ENCODE measurements around the gene NR1H3. TPM values are rescaled to one million over a fixed set of nuclear protein-coding genes. Genes with fewer than 3 reads are reported as not detected.

The NR1H3 gene
- total and polyA plus RNA-seq, 4 donors = 52.8 to 57.3 (median 55.6) TPM

DNA sequence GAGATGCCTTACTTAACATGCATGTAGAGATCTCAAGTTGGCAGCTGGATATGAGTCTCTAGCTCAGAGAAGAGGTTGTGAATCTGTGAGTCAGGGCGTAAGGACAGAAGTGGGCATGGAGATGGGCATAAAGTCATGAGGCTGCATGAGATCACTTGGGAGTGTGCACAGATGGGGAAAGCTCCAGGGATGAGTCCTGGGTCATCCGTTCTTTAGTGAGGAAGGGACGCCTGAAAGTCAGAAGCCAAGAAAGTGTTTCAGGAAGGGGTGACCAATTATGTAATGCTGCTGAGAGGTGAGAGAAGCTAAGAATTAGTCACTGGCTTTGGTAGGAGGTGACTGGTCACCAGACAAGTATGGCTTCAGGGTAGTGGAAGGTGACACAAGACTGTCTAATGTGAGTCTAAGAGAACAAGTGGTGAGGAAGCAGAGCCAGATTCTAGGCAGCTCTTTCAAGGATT lies 15.9 kb upstream of the NR1H3 start:
- 92% methylated on average over 3 of the region's 3 CpGs for WGBS
- no peak for DNase-seq (ENCODE audit: low spot score)
- TF ChIP-seq, protein P1, sequence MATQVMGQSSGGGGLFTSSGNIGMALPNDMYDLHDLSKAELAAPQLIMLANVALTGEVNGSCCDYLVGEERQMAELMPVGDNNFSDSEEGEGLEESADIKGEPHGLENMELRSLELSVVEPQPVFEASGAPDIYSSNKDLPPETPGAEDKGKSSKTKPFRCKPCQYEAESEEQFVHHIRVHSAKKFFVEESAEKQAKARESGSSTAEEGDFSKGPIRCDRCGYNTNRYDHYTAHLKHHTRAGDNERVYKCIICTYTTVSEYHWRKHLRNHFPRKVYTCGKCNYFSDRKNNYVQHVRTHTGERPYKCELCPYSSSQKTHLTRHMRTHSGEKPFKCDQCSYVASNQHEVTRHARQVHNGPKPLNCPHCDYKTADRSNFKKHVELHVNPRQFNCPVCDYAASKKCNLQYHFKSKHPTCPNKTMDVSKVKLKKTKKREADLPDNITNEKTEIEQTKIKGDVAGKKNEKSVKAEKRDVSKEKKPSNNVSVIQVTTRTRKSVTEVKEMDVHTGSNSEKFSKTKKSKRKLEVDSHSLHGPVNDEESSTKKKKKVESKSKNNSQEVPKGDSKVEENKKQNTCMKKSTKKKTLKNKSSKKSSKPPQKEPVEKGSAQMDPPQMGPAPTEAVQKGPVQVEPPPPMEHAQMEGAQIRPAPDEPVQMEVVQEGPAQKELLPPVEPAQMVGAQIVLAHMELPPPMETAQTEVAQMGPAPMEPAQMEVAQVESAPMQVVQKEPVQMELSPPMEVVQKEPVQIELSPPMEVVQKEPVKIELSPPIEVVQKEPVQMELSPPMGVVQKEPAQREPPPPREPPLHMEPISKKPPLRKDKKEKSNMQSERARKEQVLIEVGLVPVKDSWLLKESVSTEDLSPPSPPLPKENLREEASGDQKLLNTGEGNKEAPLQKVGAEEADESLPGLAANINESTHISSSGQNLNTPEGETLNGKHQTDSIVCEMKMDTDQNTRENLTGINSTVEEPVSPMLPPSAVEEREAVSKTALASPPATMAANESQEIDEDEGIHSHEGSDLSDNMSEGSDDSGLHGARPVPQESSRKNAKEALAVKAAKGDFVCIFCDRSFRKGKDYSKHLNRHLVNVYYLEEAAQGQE (IDR thresholded peaks at IDR 0.05) = no peak
- TF ChIP-seq, protein P2, sequence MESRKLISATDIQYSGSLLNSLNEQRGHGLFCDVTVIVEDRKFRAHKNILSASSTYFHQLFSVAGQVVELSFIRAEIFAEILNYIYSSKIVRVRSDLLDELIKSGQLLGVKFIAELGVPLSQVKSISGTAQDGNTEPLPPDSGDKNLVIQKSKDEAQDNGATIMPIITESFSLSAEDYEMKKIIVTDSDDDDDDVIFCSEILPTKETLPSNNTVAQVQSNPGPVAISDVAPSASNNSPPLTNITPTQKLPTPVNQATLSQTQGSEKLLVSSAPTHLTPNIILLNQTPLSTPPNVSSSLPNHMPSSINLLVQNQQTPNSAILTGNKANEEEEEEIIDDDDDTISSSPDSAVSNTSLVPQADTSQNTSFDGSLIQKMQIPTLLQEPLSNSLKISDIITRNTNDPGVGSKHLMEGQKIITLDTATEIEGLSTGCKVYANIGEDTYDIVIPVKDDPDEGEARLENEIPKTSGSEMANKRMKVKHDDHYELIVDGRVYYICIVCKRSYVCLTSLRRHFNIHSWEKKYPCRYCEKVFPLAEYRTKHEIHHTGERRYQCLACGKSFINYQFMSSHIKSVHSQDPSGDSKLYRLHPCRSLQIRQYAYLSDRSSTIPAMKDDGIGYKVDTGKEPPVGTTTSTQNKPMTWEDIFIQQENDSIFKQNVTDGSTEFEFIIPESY (IDR thresholded peaks at IDR 0.05) = no peak
- TF ChIP-seq NR2F2 (IDR thresholded peaks at IDR 0.05) (no peak), HNF4G (IDR thresholded peaks at IDR 0.05) (no peak), RXRA (IDR thresholded peaks at IDR 0.05) (no peak)
- Histone ChIP-seq H3K9me3 (ENCODE audit: control insufficient read depth in 4 of 4, low read length in 3 of 4) (no peaks in the 10 kb centered on the region), H3K36me3 (ENCODE audit: control insufficient read depth in 4 of 4, insufficient read depth in 3 of 4, low read depth in 1 of 4, low read length in 3 of 4) (peaks cover 13 to 35% (median 35%) of the 10 kb centered on the region in 4 donors), H3K27me3 (ENCODE audit: control insufficient read depth in 4 of 4, insufficient read depth in 4 of 4, low read length in 3 of 4) (no peaks in the 10 kb centered on the region), H3K27ac (ENCODE audit: low read depth in 1 of 2, low read length in 2 of 2) (no peak overlapping the region), H3K9ac (ENCODE audit: low read depth in 1 of 2, low read length in 2 of 2) (no peak overlapping the region), H3K4me3 (ENCODE audit: low read depth in 1 of 3, low read length in 3 of 3) (no peak overlapping the region), H3K4me1 (ENCODE audit: control insufficient read depth in 4 of 4, insufficient read depth in 4 of 4, low read length in 3 of 4) (peaks cover 6 to 38% (median 29%) of the 10 kb centered on the region in 4 donors)

DNA sequence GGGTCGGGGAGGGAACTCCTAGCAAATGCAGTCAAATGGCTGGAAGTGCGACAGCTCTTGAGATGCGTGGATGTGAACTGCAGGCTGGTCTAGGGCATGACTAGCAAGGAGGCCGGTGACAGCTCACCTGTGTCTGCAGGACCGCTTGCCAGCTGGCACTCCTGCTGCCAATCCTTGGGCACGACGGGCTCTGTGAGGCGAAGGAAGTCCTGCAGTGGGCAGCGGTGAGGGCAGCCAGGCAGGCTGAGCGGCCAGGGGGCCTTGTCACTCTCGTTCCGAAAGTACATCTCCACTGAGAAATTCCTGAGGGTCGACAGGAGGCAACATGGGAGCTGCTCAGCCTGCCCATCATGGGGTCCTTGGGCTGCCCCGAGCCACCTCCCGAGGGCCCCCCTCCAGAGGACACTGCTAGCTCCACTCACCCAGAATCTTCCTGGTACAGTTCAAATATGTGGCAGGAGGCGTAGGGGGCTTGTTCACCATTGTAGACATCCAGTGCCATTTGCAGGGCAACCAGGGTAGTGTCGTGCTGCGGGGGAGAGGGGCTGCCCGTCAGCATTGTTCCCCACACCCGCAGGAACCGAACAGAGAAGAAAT lies 15.1 kb upstream of the NR1H3 start:
- TF ChIP-seq NR2F2 (IDR thresholded peaks at IDR 0.05) = no peak
- TF ChIP-seq RAD21 (IDR thresholded peaks at IDR 0.05) = no peak
- TF ChIP-seq, protein P2 (IDR thresholded peaks at IDR 0.05) = no peak
- TF ChIP-seq, protein P3, sequence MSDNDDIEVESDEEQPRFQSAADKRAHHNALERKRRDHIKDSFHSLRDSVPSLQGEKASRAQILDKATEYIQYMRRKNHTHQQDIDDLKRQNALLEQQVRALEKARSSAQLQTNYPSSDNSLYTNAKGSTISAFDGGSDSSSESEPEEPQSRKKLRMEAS (IDR thresholded peaks at IDR 0.05) = no peak
- TF ChIP-seq HNF4G (IDR thresholded peaks at IDR 0.05) = no peak
- no peak for TF ChIP-seq HNF4A (conservative IDR thresholded peaks at IDR 0.05)
- no peak for TF ChIP-seq FOXA2 (IDR thresholded peaks at IDR 0.05)
- TF ChIP-seq, protein P4, sequence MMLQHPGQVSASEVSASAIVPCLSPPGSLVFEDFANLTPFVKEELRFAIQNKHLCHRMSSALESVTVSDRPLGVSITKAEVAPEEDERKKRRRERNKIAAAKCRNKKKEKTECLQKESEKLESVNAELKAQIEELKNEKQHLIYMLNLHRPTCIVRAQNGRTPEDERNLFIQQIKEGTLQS (IDR thresholded peaks at IDR 0.05) = no peak
- TF ChIP-seq, protein P5, sequence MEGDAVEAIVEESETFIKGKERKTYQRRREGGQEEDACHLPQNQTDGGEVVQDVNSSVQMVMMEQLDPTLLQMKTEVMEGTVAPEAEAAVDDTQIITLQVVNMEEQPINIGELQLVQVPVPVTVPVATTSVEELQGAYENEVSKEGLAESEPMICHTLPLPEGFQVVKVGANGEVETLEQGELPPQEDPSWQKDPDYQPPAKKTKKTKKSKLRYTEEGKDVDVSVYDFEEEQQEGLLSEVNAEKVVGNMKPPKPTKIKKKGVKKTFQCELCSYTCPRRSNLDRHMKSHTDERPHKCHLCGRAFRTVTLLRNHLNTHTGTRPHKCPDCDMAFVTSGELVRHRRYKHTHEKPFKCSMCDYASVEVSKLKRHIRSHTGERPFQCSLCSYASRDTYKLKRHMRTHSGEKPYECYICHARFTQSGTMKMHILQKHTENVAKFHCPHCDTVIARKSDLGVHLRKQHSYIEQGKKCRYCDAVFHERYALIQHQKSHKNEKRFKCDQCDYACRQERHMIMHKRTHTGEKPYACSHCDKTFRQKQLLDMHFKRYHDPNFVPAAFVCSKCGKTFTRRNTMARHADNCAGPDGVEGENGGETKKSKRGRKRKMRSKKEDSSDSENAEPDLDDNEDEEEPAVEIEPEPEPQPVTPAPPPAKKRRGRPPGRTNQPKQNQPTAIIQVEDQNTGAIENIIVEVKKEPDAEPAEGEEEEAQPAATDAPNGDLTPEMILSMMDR (IDR thresholded peaks at IDR 0.05; ENCODE audit: low read depth, low read length, missing input control) = no peak
- TF ChIP-seq GABPA (IDR thresholded peaks at IDR 0.05 in 1 of 2, conservative IDR thresholded peaks at IDR 0.05 in 1 of 2) = no peak
- TF ChIP-seq, protein P1 (IDR thresholded peaks at IDR 0.05) = no peak
- TF ChIP-seq FOXA1 (IDR thresholded peaks at IDR 0.05) = no peak
- no peak for TF ChIP-seq EGR1 (IDR thresholded peaks at IDR 0.05; ENCODE audit: low read depth in 2 of 2)
- TF ChIP-seq YY1 (IDR thresholded peaks at IDR 0.05) = no peak
- no peak for TF ChIP-seq SP1 (IDR thresholded peaks at IDR 0.05)
- TF ChIP-seq JUND (IDR thresholded peaks at IDR 0.05) = no peak
- TF ChIP-seq TAF1 (conservative IDR thresholded peaks at IDR 0.05) = no peak
- H3K36me3 ChIP-seq (ENCODE audit: control insufficient read depth in 4 of 4, insufficient read depth in 3 of 4, low read depth in 1 of 4, low read length in 3 of 4) = peaks cover 13 to 35% (median 35%) of the 10 kb centered on the region in 4 donors
- DNase-seq (ENCODE audit: low spot score) = no peak
- H3K9me3 ChIP-seq (ENCODE audit: control insufficient read depth in 4 of 4, low read length in 3 of 4) = no peaks in the 10 kb centered on the region
- WGBS = 89% methylated on average over 21 of the region's 21 CpGs
- H3K27ac ChIP-seq (ENCODE audit: low read depth in 1 of 2, low read length in 2 of 2) = peak overlapping the region in 1 of 2 donors; percentile 63
- H3K4me1 ChIP-seq (ENCODE audit: control insufficient read depth in 4 of 4, insufficient read depth in 4 of 4, low read length in 3 of 4) = peaks cover 9 to 47% (median 37%) of the 10 kb centered on the region in 4 donors
- H3K27me3 ChIP-seq (ENCODE audit: control insufficient read depth in 4 of 4, insufficient read depth in 4 of 4, low read length in 3 of 4) = no peaks in the 10 kb centered on the region
- H3K9ac ChIP-seq (ENCODE audit: low read depth in 1 of 2, low read length in 2 of 2) = no peak overlapping the region
- no peak overlapping the region for H3K4me3 ChIP-seq (ENCODE audit: low read depth in 1 of 3, low read length in 3 of 3)

Data from liver (tissue), 9 donors.